H1 (cell line): ENCODE results near the gene CDC42EP1. TPM values are rescaled to one million over a fixed set of nuclear protein-coding genes. Genes with fewer than 3 reads are reported as not detected.
"Not testable (repeated sequence)": the region's sequence is repeated elsewhere in the genome, so short reads cannot be mapped to it uniquely, and the experiment has no call there.

Experiments used
- CTCF ChIA-PET: fragments of 300-600 bp; sonication (Branson Sonifier 250); formaldehyde crosslinking; loops from one replicate; lab custom pipeline; 2021; ENCODE audit not compliant: partially characterized antibody; lab: Charles Lee
- POLR2A ChIA-PET: fragments of 300-600 bp; sonication (Branson Sonifier 250); formaldehyde crosslinking; loops from one replicate; lab custom pipeline; 2021; ENCODE audit warnings: inconsistent platforms; ENCODE audit not compliant: partially characterized antibody; lab: Charles Lee
- DNase-seq, 2 experiments: peaks; one replicate each; pipeline versions ENCODE4 v3.0.0 to v3.0.0-alpha.2; 2010 to 2022; ENCODE audit warnings: low spot score in 2 of 2, low read depth in 1 of 2, mixed read lengths in 1 of 2
- FAIRE-seq: peaks from 2 replicates; lab custom pipeline; 2011; peaks lifted over from hg19 to GRCh38; lab: Jason Lieb, UNC
- H2AFZ ChIP-seq: 2 replicates; pipeline ENCODE4 v1.8.1; 2012; ENCODE audit warnings: low read length, inconsistent platforms
- H2AK5ac ChIP-seq: 2 replicates; pipeline ENCODE4 v1.6.1; 2013; ENCODE audit warnings: low read depth, low read length
- H2BK120ac ChIP-seq: replicated peaks from 2 replicates; pipeline ENCODE3; 2013; ENCODE audit warnings: low read depth, low read length, inconsistent platforms
- H2BK12ac ChIP-seq: 2 replicates; pipeline ENCODE4 v1.6.1; 2013; ENCODE audit warnings: low read depth, low read length
- H2BK15ac ChIP-seq: 2 replicates; pipeline ENCODE4 v1.6.1; 2013; ENCODE audit warnings: low read length
- H2BK20ac ChIP-seq: 2 replicates; pipeline ENCODE4 v1.6.1; 2013; ENCODE audit warnings: low read length
- H2BK5ac ChIP-seq: 2 replicates; pipeline ENCODE4 v1.6.1; 2013; ENCODE audit warnings: low read depth, low read length
- H3K14ac ChIP-seq: 2 replicates; pipeline ENCODE4 v1.6.1; 2013; ENCODE audit warnings: inconsistent platforms; ENCODE audit not compliant: insufficient read length
- H3K18ac ChIP-seq: 2 replicates; pipeline ENCODE4 v1.6.1; 2013; ENCODE audit warnings: low read length; ENCODE audit errors: extremely low read depth
- H3K23ac ChIP-seq: 2 replicates; pipeline ENCODE4 v1.6.1; 2013; ENCODE audit warnings: inconsistent platforms; ENCODE audit not compliant: insufficient read length
- H3K23me2 ChIP-seq: 2 replicates; pipeline ENCODE4 v1.6.1; 2013; ENCODE audit warnings: low read depth, low read length
- H3K27ac ChIP-seq: 2 replicates; pipeline ENCODE4 v1.6.1; 2011; ENCODE audit warnings: low read depth, low read length, inconsistent platforms
- H3K27me3 ChIP-seq, 4 experiments: replicated peaks in 1 of 4; 1 replicate in 1 of 4; 2 replicates in 3 of 4; pipeline versions ENCODE4 v1.6.1 to v1.8.1; 2011 to 2013; ENCODE audit warnings: low read length in 3 of 4, mild to moderate bottlenecking in 3 of 4, inconsistent platforms in 2 of 4, mixed read lengths in 2 of 4, moderate library complexity in 1 of 4; ENCODE audit not compliant: control insufficient read depth in 3 of 4, insufficient read depth in 3 of 4; ENCODE audit errors: extremely low read depth in 1 of 4
- H3K36me3 ChIP-seq, 4 experiments: 2 replicates each; pipeline versions ENCODE4 v1.6.1 to v1.8.1; 2011 to 2013; ENCODE audit warnings: mild to moderate bottlenecking in 4 of 4, low read length in 3 of 4, moderate library complexity in 2 of 4, control low read depth in 1 of 4, inconsistent platforms in 1 of 4; ENCODE audit not compliant: insufficient read depth in 4 of 4, control insufficient read depth in 2 of 4
- H3K4ac ChIP-seq: replicated peaks from 2 replicates; pipeline ENCODE3; 2013; ENCODE audit warnings: low read length, low read depth, mixed read lengths, inconsistent platforms; ENCODE audit not compliant: insufficient read length
- H3K4me1 ChIP-seq, 4 experiments: replicated peaks in 1 of 4; 1 replicate in 1 of 4; 2 replicates in 3 of 4; pipeline versions ENCODE4 v1.6.1 to v1.8.1; 2011 to 2013; ENCODE audit warnings: low read length in 3 of 4, inconsistent platforms in 2 of 4, mixed read lengths in 1 of 4; ENCODE audit not compliant: insufficient read depth in 4 of 4, control insufficient read depth in 3 of 4
- H3K4me2 ChIP-seq, 2 experiments: 2 replicates each; pipeline versions ENCODE4 v1.6.1 to v1.8.1; 2011 to 2013; ENCODE audit warnings: low read depth in 2 of 2, low read length in 2 of 2, control low read depth in 1 of 2, inconsistent platforms in 1 of 2, mild to moderate bottlenecking in 1 of 2; ENCODE audit not compliant: insufficient read depth in 1 of 2
- H3K4me3 ChIP-seq, 4 experiments: fragments of 200-600, 300-600 bp in 1 of 4; sonication (generic), shearing (Covaris generic), sonication (Bioruptor Twin) in 1 of 4; 2 replicates each; pipeline versions ENCODE4 v1.5.1 to v1.8.1; 2011 to 2016; ENCODE audit warnings: low read length in 4 of 4, low read depth in 3 of 4, control low read depth in 2 of 4, inconsistent platforms in 2 of 4, mild to moderate bottlenecking in 2 of 4, mixed read lengths in 1 of 4, moderate library complexity in 1 of 4; ENCODE audit not compliant: insufficient read depth in 2 of 4; ENCODE audit errors: extremely low read depth in 1 of 4
- H3K56ac ChIP-seq: replicated peaks from 2 replicates; pipeline ENCODE3; 2013; ENCODE audit warnings: low read depth, mild to moderate bottlenecking, mixed read lengths, low read length, inconsistent platforms; ENCODE audit not compliant: insufficient read length
- H3K79me1 ChIP-seq: 2 replicates; pipeline ENCODE4 v1.6.1; 2013; ENCODE audit warnings: low read depth, low read length, control low read depth
- H3K79me2 ChIP-seq, 2 experiments: 2 replicates each; pipeline versions ENCODE4 v1.6.1 to v1.8.1; 2012 to 2013; ENCODE audit warnings: low read length in 2 of 2, mild to moderate bottlenecking in 2 of 2, inconsistent platforms in 1 of 2; ENCODE audit not compliant: insufficient read depth in 2 of 2, control insufficient read depth in 1 of 2
- H3K9ac ChIP-seq, 4 experiments: replicated peaks in 1 of 4; 1 replicate in 1 of 4; 2 replicates in 3 of 4; pipeline versions ENCODE4 v1.6.1 to v1.8.1; 2011 to 2013; ENCODE audit warnings: low read depth in 3 of 4, low read length in 3 of 4, control low read depth in 2 of 4, mild to moderate bottlenecking in 2 of 4, moderate library complexity in 2 of 4, inconsistent platforms in 1 of 4; ENCODE audit errors: extremely low read depth in 1 of 4
- H3K9me3 ChIP-seq, 2 experiments: 2 replicates each; pipeline versions ENCODE4 v1.6.1 to v1.8.1; 2012 to 2013; ENCODE audit warnings: mild to moderate bottlenecking in 2 of 2, moderate library complexity in 2 of 2, control low read depth in 1 of 2, inconsistent platforms in 1 of 2, low read depth in 1 of 2, low read length in 1 of 2, mixed read lengths in 1 of 2; ENCODE audit not compliant: insufficient read depth in 2 of 2
- H4K20me1 ChIP-seq, 2 experiments: replicated peaks in 1 of 2; 2 replicates each; pipeline versions ENCODE3 to v1.8.1; 2011 to 2013; ENCODE audit warnings: inconsistent platforms in 2 of 2, low read length in 2 of 2, mild to moderate bottlenecking in 1 of 2; ENCODE audit not compliant: insufficient read depth in 2 of 2, control insufficient read depth in 1 of 2
- H4K5ac ChIP-seq: 2 replicates; pipeline ENCODE4 v1.6.1; 2013; ENCODE audit warnings: low read length, low read depth, mixed read lengths, inconsistent platforms; ENCODE audit not compliant: insufficient read length
- H4K8ac ChIP-seq: 2 replicates; pipeline ENCODE4 v1.8.0; 2013; ENCODE audit warnings: mild to moderate bottlenecking, moderate library complexity, low read length, inconsistent platforms; ENCODE audit not compliant: insufficient read depth; ENCODE audit errors: extremely low read depth
- H4K91ac ChIP-seq: replicated peaks from 2 replicates; pipeline ENCODE3; 2013; ENCODE audit warnings: low read length, mixed read lengths, inconsistent platforms; ENCODE audit not compliant: insufficient read length
- WGBS, 2 experiments: shearing (Covaris generic) in 1 of 2; methylation state at CpG; one replicate each; pipeline versions ENCODE4 v1.1.6 to v1.1.7; 2013 to 2015; ENCODE audit warnings: low lambda C conversion rate in 2 of 2, mixed read lengths in 2 of 2, inconsistent platforms in 1 of 2, low coverage in 1 of 2, missing lambda C conversion rate in 1 of 2; ENCODE audit not compliant: insufficient replicate concordance in 2 of 2, insufficient coverage in 1 of 2, insufficient read length in 1 of 2; ENCODE audit errors: extremely low coverage in 1 of 2, missing lambda C conversion rate in 1 of 2; 5-methylcytosine and 5-hydroxymethylcytosine counted together
- polyA plus RNA-seq, 7 experiments: library from polyadenylated mRNA; depleted of rRNA in 3 of 7; stranded (reverse) in 5 of 7; unstranded in 2 of 7; fragments of >200 nt in 5 of 7; fragments of 200-250 nt in 2 of 7; gene quantifications; 1 replicate in 5 of 7; 2 replicates in 1 of 7; 4 replicates in 1 of 7; pipeline versions ENCODE4 v1.2.1 to v1.2.3, GENCODE V29; 2011 to 2013; ENCODE audit warnings: missing spikeins in 2 of 7, mixed read lengths in 2 of 7
- total RNA-seq: library from RNA; stranded (reverse); fragmentation: NEBNext Ultra II Directional; extraction: Animal tissue kit (Norgen Biotek cat#: 25700); gene quantifications from 2 replicates; pipeline ENCODE4 v1.2.1, GENCODE V29; 2021

The CDC42EP1 gene
- total and polyA plus RNA-seq, 2 of the 8 experiments (the other 6 are each of a cell fraction or from before 2014, with no cell fraction given) = 8.3 to 11.2 TPM

DNA sequence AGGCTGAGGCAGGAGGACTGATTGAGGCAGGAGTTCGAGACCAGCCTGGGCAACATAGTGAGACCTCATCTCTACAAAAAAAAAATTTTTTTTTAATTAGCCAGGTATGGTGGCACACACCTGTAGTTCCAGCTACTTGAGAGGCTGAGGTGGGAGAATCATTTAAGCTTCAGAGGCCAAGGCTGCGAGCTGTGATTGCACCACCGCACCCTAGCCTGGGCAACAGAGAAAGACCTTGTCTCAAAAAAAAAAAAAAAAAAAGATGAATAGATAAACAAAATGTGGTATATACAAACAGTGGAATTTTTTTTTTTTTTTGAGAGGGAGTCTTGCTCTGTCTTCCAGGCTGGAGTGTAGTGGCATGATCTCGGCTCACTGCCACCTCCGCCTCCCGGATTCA lies 30.8 kb downstream of the CDC42EP1 start:
- CTCF ChIA-PET = interaction anchor here (0.6 to 39.4 kb wide), 5 partner anchors 13 to 458 kb away, joined by 3 to 1347 read pairs (median 10); no protein-coding TSS in a partner anchor
- not testable (repeated sequence) for H2BK20ac ChIP-seq, H3K14ac ChIP-seq, H3K18ac ChIP-seq, H3K27ac ChIP-seq, FAIRE-seq, H2BK120ac ChIP-seq, H2AFZ ChIP-seq, H2BK15ac ChIP-seq, H4K91ac ChIP-seq, H2BK12ac ChIP-seq, H4K8ac ChIP-seq, H3K23ac ChIP-seq, H3K4me3 ChIP-seq, H3K36me3 ChIP-seq, H4K5ac ChIP-seq, H3K9me3 ChIP-seq, H2BK5ac ChIP-seq, H3K9ac ChIP-seq, H2AK5ac ChIP-seq, DNase-seq, H3K4ac ChIP-seq, H3K27me3 ChIP-seq, H3K4me1 ChIP-seq, H4K20me1 ChIP-seq, H3K79me2 ChIP-seq, H3K56ac ChIP-seq, H3K4me2 ChIP-seq, H3K23me2 ChIP-seq, H3K79me1 ChIP-seq
- 97% methylated on average over 6 of the region's 6 CpGs; no CpG with 5 or more reads in 1 of the 2 experiments for WGBS, 2 experiments
- POLR2A ChIA-PET = interaction anchor here (1.6 to 2.1 kb wide), 2 partner anchors 11 to 17 kb away, joined by 5 to 8 read pairs; partner anchors contain the start of genes GGA1 and LGALS2
